Mononuclear cell (primary cell): Measurements from ENCODE around the gene BAK1. TPM values are rescaled to one million over a fixed set of nuclear protein-coding genes. Genes with fewer than 3 reads are reported as not detected.
"Not testable (repeated sequence)": the region's sequence is repeated elsewhere in the genome, so short reads cannot be mapped to it uniquely, and the experiment has no call there.

Experiments
- H3K27me3 ChIP-seq: 2 replicates; pipeline ENCODE4 v1.6.0; 2011; ENCODE audit warnings: low read length, control low read depth; ENCODE audit not compliant: insufficient read depth
- H3K4me1 ChIP-seq: 2 replicates; pipeline ENCODE4 v1.5.1; 2011; ENCODE audit warnings: mild to moderate bottlenecking, low read length, control low read depth; ENCODE audit not compliant: insufficient read depth
- H3K4me3 ChIP-seq: 2 replicates; pipeline ENCODE4 v1.5.1; 2011; ENCODE audit warnings: mild to moderate bottlenecking, low read length, moderate library complexity
- H3K9me3 ChIP-seq: 2 replicates; pipeline ENCODE4 v1.5.1; 2011; ENCODE audit warnings: low read depth, mild to moderate bottlenecking, control low read depth, low read length
- total RNA-seq: library from RNA; depleted of rRNA; stranded (reverse); fragments of >200 nt; gene quantifications from one replicate; pipeline ENCODE4 v1.2.3, GENCODE V29; 2012

Gene BAK1
- total RNA-seq, 1 donor, result 17.9 TPM

- not testable (repeated sequence) for H3K9me3 ChIP-seq, H3K27me3 ChIP-seq, H3K4me3 ChIP-seq, H3K4me1 ChIP-seq
These were observed 47.6 kb downstream of the BAK1 start for GRCh38 chr6:33532431-33532830.

GRCh38 chr6:33530617-33531016 lies 49.5 kb downstream of the BAK1 start:
- not testable (repeated sequence) for H3K27me3 ChIP-seq, H3K4me3 ChIP-seq, H3K4me1 ChIP-seq, H3K9me3 ChIP-seq

Other genes starting within 250 kb of the BAK1 start
- gene KIFC1, start 188.5 kb downstream of the BAK1 start, total RNA-seq, result 0.94 TPM
- 78.5 TPM for gene PHF1, start 169.3 kb downstream of the BAK1 start, total RNA-seq
- 66.3 TPM for gene CUTA, start 162.2 kb downstream of the BAK1 start, total RNA-seq
- gene SYNGAP1, start 160.2 kb downstream of the BAK1 start, total RNA-seq, result 10.5 TPM
- gene ZBTB9, start 125.7 kb downstream of the BAK1 start, total RNA-seq, result 3.5 TPM
- gene ITPR3, start 41.0 kb upstream of the BAK1 start, total RNA-seq, result 13.6 TPM
- gene UQCC2, start 131.4 kb upstream of the BAK1 start, total RNA-seq, result 2.4 TPM
- not detected for gene IP6K3, start 166.6 kb upstream of the BAK1 start, total RNA-seq
- gene LEMD2, start 208.9 kb upstream of the BAK1 start, total RNA-seq, result 80.2 TPM
- not detected for gene MLN, start 223.7 kb upstream of the BAK1 start, total RNA-seq